ENCODE measurements around the gene ARHGAP26. TPM values are rescaled to one million over a fixed set of nuclear protein-coding genes. Genes with fewer than 3 reads are reported as not detected.

Gene ARHGAP26
- polyA plus RNA-seq, 3 donors: 26.5 to 56.8 (median 28.7) TPM

DNA sequence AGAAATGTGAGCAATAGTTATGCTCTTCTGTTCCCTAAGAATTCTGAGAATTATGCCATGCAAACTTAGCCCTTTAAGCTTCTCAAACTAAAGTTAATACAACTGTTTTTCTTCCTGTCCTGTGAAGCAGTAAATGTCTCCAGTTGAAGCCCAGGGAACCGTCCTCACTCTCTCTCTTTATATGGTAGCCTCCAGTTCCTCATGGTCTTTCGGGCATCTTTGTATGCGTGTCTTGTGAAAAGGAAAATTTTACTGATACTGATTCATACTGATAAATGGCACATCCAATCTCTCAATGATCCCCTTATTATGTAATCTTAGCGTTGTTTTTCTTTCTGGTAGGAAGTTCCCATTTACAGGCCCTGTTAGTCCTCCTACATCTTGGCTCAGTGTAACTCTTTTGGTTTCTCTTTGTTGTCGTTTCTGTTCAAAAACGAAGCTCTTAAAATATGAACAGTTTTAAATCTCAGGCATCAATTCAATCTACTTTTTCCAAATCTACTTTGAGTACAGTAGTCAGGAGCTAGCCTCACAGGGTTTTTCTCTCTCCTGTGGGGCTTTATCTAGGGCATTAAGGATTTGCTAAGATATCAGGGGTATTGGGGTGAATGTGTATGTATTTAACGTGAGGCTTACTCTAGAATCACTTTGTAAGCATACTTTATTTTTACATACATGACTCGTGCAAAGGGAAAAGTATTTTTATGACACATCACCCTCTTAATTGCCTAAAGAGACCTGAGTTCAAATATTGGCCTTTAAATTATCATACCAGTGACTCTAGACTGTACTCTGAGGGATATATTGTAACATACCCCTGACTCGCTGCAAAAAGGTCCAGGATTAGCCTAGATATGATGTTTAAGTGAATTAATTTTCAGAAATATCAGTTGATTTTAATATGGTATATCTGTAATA lies 375.3 kb downstream of the ARHGAP26 start:
- H3K36me3 ChIP-seq (replicated peaks in 1 of 2; ENCODE audit: control insufficient read depth in 1 of 2, insufficient read depth in 2 of 2, low read length in 2 of 2): peaks cover 44 to 66% of the 10 kb centered on the region in 2 donors
- peak overlapping the region; percentile 45 for H3K9ac ChIP-seq (ENCODE audit: insufficient read depth, low read length, poor library complexity, severe bottlenecking)
- Mint-ChIP-seq H3K27me3 (ENCODE audit: low read depth in 3 of 3) (no peaks in the 10 kb centered on the region), H3K27ac (peak overlapping the region; percentile 37 to 90 (median 80)), H3K36me3 (peaks cover 60 to 77% of the 10 kb centered on the region in 2 donors), H3K4me1 (peaks cover 23% of the 10 kb centered on the region), H3K4me3 (peak overlapping the region in 1 of 2 donors; percentile 77), H3K9me3 (no peaks in the 10 kb centered on the region)
- intact Hi-C loops (cut with micrococcal nuclease): no loop called here
- H4K20me1 ChIP-seq (ENCODE audit: insufficient read depth, low read length): peaks cover 57% of the 10 kb centered on the region
- H3K4me2 ChIP-seq (replicated peaks; ENCODE audit: extremely low read depth, low read length, poor library complexity, severe bottlenecking): peak overlapping the region; percentile 37
- no peaks in the 10 kb centered on the region for H3K27me3 ChIP-seq (ENCODE audit: control insufficient read depth in 2 of 2, insufficient read depth in 2 of 2, low read length in 2 of 2)
- no peaks in the 10 kb centered on the region for H3K9me3 ChIP-seq (replicated peaks in 1 of 2; ENCODE audit: control insufficient read depth in 1 of 2, insufficient read depth in 1 of 2, low read length in 2 of 2)
- peak overlapping the region in 1 of 2 donors; percentile 77 for H3K27ac ChIP-seq (ENCODE audit: low read depth in 1 of 2, low read length in 2 of 2)
- H2AFZ ChIP-seq (ENCODE audit: insufficient read depth, low read depth, low read length, poor library complexity, severe bottlenecking): no peak overlapping the region
- DNase-seq: peak in 2 of 3 donors; percentile 25 to 38
- TF ChIP-seq, protein P1, sequence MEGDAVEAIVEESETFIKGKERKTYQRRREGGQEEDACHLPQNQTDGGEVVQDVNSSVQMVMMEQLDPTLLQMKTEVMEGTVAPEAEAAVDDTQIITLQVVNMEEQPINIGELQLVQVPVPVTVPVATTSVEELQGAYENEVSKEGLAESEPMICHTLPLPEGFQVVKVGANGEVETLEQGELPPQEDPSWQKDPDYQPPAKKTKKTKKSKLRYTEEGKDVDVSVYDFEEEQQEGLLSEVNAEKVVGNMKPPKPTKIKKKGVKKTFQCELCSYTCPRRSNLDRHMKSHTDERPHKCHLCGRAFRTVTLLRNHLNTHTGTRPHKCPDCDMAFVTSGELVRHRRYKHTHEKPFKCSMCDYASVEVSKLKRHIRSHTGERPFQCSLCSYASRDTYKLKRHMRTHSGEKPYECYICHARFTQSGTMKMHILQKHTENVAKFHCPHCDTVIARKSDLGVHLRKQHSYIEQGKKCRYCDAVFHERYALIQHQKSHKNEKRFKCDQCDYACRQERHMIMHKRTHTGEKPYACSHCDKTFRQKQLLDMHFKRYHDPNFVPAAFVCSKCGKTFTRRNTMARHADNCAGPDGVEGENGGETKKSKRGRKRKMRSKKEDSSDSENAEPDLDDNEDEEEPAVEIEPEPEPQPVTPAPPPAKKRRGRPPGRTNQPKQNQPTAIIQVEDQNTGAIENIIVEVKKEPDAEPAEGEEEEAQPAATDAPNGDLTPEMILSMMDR (IDR thresholded peaks at IDR 0.05): no peak
- no peaks in the 10 kb centered on the region for H3K79me2 ChIP-seq (ENCODE audit: insufficient read depth, low read length)
- H3K4me1 ChIP-seq (ENCODE audit: control insufficient read depth in 1 of 2, insufficient read depth in 2 of 2, low read length in 2 of 2): peaks cover 14 to 25% of the 10 kb centered on the region in 2 donors
- H3K4me3 ChIP-seq (replicated peaks in 1 of 3; ENCODE audit: low read depth in 2 of 3, low read length in 3 of 3): peak overlapping the region in 2 of 3 experiments; percentile 16 to 34
- WGBS (ENCODE audit: insufficient coverage): no CpG with 5 or more reads among the region's 9 CpGs

DNA sequence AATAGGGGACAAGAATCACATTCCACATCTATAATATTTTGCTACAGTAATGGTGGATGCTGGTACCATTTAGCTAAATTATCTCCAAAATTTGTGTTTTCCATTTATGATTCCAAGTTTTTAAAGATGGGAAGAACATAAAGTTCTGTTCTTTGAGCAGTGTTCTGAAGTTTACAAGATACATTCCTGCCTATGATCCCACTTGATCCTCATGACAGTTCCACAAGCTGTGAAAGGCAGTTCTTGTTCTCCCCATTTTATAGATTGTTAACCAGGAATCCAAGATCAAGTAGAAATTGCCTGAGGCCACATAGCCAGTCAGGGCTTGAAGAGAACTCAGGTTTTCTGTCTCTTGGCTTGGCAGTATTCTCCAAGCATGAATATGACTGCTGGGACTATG lies 376.0 kb downstream of the ARHGAP26 start:
- H3K9me3 Mint-ChIP-seq: no peaks in the 10 kb centered on the region
- peaks cover 61 to 77% of the 10 kb centered on the region in 2 donors for H3K36me3 Mint-ChIP-seq
- peaks cover 17% of the 10 kb centered on the region for H3K4me1 Mint-ChIP-seq
- no peaks in the 10 kb centered on the region for H3K9me3 ChIP-seq (replicated peaks in 1 of 2; ENCODE audit: control insufficient read depth in 1 of 2, insufficient read depth in 1 of 2, low read length in 2 of 2)
- no peak overlapping the region for H2AFZ ChIP-seq (ENCODE audit: insufficient read depth, low read depth, low read length, poor library complexity, severe bottlenecking)
- H3K27ac ChIP-seq (ENCODE audit: low read depth in 1 of 2, low read length in 2 of 2): peak overlapping the region in 1 of 2 donors; percentile 77
- no peak for DNase-seq
- H4K20me1 ChIP-seq (ENCODE audit: insufficient read depth, low read length): peaks cover 50% of the 10 kb centered on the region
- H3K4me2 ChIP-seq (replicated peaks; ENCODE audit: extremely low read depth, low read length, poor library complexity, severe bottlenecking): no peak overlapping the region
- TF ChIP-seq, protein P1 (IDR thresholded peaks at IDR 0.05): no peak
- no peaks in the 10 kb centered on the region for H3K27me3 ChIP-seq (ENCODE audit: control insufficient read depth in 2 of 2, insufficient read depth in 2 of 2, low read length in 2 of 2)
- H3K4me3 ChIP-seq (replicated peaks in 1 of 3; ENCODE audit: low read depth in 2 of 3, low read length in 3 of 3): no peak overlapping the region
- intact Hi-C loops (cut with micrococcal nuclease): no loop called here
- no peak overlapping the region for H3K9ac ChIP-seq (ENCODE audit: insufficient read depth, low read length, poor library complexity, severe bottlenecking)
- peaks cover 8 to 20% of the 10 kb centered on the region in 2 donors for H3K4me1 ChIP-seq (ENCODE audit: control insufficient read depth in 1 of 2, insufficient read depth in 2 of 2, low read length in 2 of 2)
- H3K79me2 ChIP-seq (ENCODE audit: insufficient read depth, low read length): no peaks in the 10 kb centered on the region
- no peak overlapping the region for H3K4me3 Mint-ChIP-seq
- peaks cover 46 to 70% of the 10 kb centered on the region in 2 donors for H3K36me3 ChIP-seq (replicated peaks in 1 of 2; ENCODE audit: control insufficient read depth in 1 of 2, insufficient read depth in 2 of 2, low read length in 2 of 2)
- no peaks in the 10 kb centered on the region for H3K27me3 Mint-ChIP-seq (ENCODE audit: low read depth in 3 of 3)
- peak overlapping the region in 1 of 7 donors; percentile 12 for H3K27ac Mint-ChIP-seq
